Upper lobe of left lung (tissue), 6 donors: Measurements from ENCODE around the gene MARCHF9. TPM values are rescaled to one million over a fixed set of nuclear protein-coding genes. Genes with fewer than 3 reads are reported as not detected.

ENCODE experiments used
- ATAC-seq, 2 donors: fragments of 200-7000 bp; cut with Tn5 transposase; one replicate each; pipeline ENCODE4 v1.9.1; 2022; ENCODE audit warnings: mild to moderate bottlenecking in 2 of 2, moderate library complexity in 2 of 2; ENCODE audit not compliant: low FRiP score in 2 of 2
- DNase-seq, 2 donors: peaks; one replicate each; pipeline ENCODE4 v3.0.0-alpha.2; 2019 to 2020
- H3K27ac ChIP-seq, 4 donors: fragments of 200-600 bp; sonication (generic); one replicate each; pipeline ENCODE4 v1.5.1; 2016 to 2019
- H3K27me3 ChIP-seq, 4 donors: fragments of 200-600 bp; sonication (generic); one replicate each; pipeline ENCODE4 v1.5.1; 2017 to 2019
- H3K36me3 ChIP-seq, 4 donors: fragments of 200-600 bp; sonication (generic); one replicate each; pipeline ENCODE4 v1.5.1; 2016 to 2019
- H3K4me1 ChIP-seq, 4 donors: fragments of 200-600 bp; sonication (generic); one replicate each; pipeline ENCODE4 v1.5.1; 2018 to 2019
- H3K4me3 ChIP-seq, 4 donors: fragments of 200-600 bp; sonication (generic); one replicate each; pipeline ENCODE4 v1.5.1; 2017 to 2019; ENCODE audit warnings: mild to moderate bottlenecking in 2 of 4, moderate library complexity in 1 of 4
- H3K9me3 ChIP-seq, 4 donors: fragments of 200-600 bp; sonication (generic); one replicate each; pipeline ENCODE4 v1.5.1; 2018 to 2019
- EP300 ChIP-seq, 4 donors: sonication (generic); formaldehyde crosslinking; IDR thresholded peaks; one replicate each; pipeline ENCODE4 v1.5.1; 2017; ENCODE audit warnings: antibody characterized with exemption in 4 of 4, control low read depth in 2 of 4
- POLR2A ChIP-seq, 4 donors: fragments of 450-650 bp; IDR thresholded peaks; one replicate each; pipeline ENCODE4 v1.5.1; 2016 to 2017; ENCODE audit warnings: antibody characterized with exemption in 4 of 4, mild to moderate bottlenecking in 2 of 4
- POLR2AphosphoS5 ChIP-seq, 2 donors: sonication (generic); formaldehyde crosslinking; IDR thresholded peaks; one replicate each; pipeline ENCODE4 v1.5.1; 2017; ENCODE audit warnings: antibody characterized with exemption in 2 of 2
- WGBS, 2 donors: methylation state at CpG; one replicate each; pipeline ENCODE4 v1.1.5; 2017 to 2018; 5-methylcytosine and 5-hydroxymethylcytosine counted together
- total RNA-seq, 6 donors: library from RNA; depleted of rRNA in 4 of 6; stranded (reverse); fragments of >200 nt in 4 of 6; gene quantifications; one replicate each; pipeline versions ENCODE4 v1.1.0 to v1.2.1, GENCODE V29; 2016 to 2021
- TF ChIP-seq, protein P1 (sequence below), 6 experiments: fragments of 450-650 bp in 4 of 6; fragments of 200-600 bp in 2 of 6; sonication (generic) in 2 of 6; IDR thresholded peaks; one replicate each; pipeline ENCODE4 v1.5.1; 2016 to 2019; ENCODE audit warnings: antibody characterized with exemption in 6 of 6
- donor health status: DM: no; HTN: no; CAD: no; lungs with moderate emphysema.
- donor health status: DM: no; HTN: yes; CAD: no; lungs with severe emphysema.

MARCHF9 gene
- total RNA-seq, 6 donors from 2014 or later: 15.4 to 36.7 (median 21.3) TPM

DNA sequence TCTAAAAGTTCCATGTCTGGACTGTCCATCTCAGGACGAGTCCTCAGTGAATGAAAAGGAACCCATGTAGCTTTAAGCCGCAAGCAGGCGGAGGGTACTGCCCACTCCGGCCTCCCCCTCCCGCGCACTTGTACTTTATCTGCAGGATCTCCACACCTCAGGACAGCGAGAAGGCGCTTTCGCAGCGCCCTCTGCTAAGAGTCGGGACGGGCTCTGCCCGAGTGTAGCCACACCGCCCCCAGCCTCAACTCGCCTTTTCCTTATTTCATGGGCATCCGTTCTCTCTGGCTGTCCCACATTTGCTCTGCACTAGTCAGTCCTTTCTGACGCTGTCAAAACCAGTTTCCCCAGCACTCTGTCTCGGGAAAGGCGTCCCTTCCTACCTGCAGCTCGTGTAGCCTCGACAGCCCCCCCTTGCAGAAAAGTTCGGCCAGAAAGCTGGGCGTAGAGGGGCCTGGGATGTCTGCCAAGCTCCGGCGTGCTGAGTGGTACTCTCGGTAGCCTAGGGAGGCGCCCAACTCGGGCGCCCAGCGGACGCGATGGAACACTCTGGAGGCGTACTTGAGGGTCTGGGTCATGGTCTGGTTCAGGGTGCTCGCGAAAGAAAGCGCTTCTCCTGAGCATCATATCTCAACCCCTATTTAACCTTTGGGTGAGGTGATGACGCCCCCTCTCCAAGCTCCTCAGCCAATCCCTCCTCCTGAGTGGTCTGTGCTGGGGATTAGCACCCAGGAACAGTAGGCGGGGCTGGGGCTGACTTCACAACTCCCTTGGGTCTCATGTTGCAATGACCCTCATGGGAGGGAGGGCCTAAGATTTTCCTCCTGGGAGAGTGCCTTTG is 11.8 kb downstream of the MARCHF9 start, which contains the start of gene CYP27B1:
TSS of gene CYP27B1 (minus strand) at position 615 of the 841 bp plus-strand sequence. CDS start at position 578, 37 bp downstream.
- Histone ChIP-seq H3K4me1 (peaks cover 35 to 50% (median 38%) of the 10 kb centered on the region in 4 donors), H3K4me3 (peak within 1 kb of the TSS in 3 of 4 donors; percentile 42 to 56 (median 51)), H3K27me3 (peaks cover 0 to 24% (median 19%) of the 10 kb centered on the region in 4 donors), H3K9me3 (no peaks in the 10 kb centered on the region), H3K36me3 (peaks cover 0 to 21% (median 9%) of the 10 kb centered on the region in 4 donors), H3K27ac (no peak within 1 kb of the TSS)
- peak; percentile 80 to 82 for DNase-seq
- TF ChIP-seq EP300 (IDR thresholded peaks at IDR 0.05): no peak
- TF ChIP-seq, protein P1, sequence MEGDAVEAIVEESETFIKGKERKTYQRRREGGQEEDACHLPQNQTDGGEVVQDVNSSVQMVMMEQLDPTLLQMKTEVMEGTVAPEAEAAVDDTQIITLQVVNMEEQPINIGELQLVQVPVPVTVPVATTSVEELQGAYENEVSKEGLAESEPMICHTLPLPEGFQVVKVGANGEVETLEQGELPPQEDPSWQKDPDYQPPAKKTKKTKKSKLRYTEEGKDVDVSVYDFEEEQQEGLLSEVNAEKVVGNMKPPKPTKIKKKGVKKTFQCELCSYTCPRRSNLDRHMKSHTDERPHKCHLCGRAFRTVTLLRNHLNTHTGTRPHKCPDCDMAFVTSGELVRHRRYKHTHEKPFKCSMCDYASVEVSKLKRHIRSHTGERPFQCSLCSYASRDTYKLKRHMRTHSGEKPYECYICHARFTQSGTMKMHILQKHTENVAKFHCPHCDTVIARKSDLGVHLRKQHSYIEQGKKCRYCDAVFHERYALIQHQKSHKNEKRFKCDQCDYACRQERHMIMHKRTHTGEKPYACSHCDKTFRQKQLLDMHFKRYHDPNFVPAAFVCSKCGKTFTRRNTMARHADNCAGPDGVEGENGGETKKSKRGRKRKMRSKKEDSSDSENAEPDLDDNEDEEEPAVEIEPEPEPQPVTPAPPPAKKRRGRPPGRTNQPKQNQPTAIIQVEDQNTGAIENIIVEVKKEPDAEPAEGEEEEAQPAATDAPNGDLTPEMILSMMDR (IDR thresholded peaks at IDR 0.05): no peak
- TF ChIP-seq POLR2AphosphoS5 (IDR thresholded peaks at IDR 0.05): no peak
- peak in 1 of 4 donors; percentile 11 for TF ChIP-seq POLR2A (IDR thresholded peaks at IDR 0.05)
- 7% methylated on average over 30 to 37 of the region's 38 CpGs for WGBS, 2 donors
- peak; percentile 5 to 27 for ATAC-seq

DNA sequence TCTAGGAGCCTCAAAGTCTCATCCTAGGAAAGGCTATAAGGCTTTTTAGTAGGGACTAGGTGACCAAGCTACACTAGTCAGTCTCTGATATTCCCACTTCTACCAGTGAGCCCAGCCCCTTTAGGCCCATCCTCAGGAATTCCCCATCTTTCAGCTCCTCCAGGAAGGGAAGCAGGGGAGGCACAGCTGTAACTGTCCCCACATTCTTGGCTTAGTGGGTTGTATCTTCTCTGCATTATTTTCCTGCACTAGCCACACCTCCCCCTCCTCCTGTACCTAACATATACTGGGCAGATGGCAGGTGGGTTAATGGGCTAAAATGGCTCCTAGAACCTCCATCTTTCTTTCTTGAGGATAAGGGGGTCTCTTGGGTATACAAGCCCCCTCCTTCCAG is 12.4 kb downstream of the MARCHF9 start:
- no peak overlapping the region for H3K27ac ChIP-seq
- H3K9me3 ChIP-seq: no peaks in the 10 kb centered on the region
- H3K4me3 ChIP-seq: no peak overlapping the region
- ATAC-seq (no peak), DNase-seq (no peak)
- TF ChIP-seq EP300 (IDR thresholded peaks at IDR 0.05) (no peak), POLR2AphosphoS5 (IDR thresholded peaks at IDR 0.05) (no peak), POLR2A (IDR thresholded peaks at IDR 0.05) (no peak)
- TF ChIP-seq, protein P1 (IDR thresholded peaks at IDR 0.05): no peak
- peaks cover 0 to 24% (median 19%) of the 10 kb centered on the region in 4 donors for H3K27me3 ChIP-seq
- H3K4me1 ChIP-seq: peaks cover 35 to 51% (median 39%) of the 10 kb centered on the region in 4 donors
- H3K36me3 ChIP-seq: peaks cover 0 to 21% (median 9%) of the 10 kb centered on the region in 4 donors

DNA sequence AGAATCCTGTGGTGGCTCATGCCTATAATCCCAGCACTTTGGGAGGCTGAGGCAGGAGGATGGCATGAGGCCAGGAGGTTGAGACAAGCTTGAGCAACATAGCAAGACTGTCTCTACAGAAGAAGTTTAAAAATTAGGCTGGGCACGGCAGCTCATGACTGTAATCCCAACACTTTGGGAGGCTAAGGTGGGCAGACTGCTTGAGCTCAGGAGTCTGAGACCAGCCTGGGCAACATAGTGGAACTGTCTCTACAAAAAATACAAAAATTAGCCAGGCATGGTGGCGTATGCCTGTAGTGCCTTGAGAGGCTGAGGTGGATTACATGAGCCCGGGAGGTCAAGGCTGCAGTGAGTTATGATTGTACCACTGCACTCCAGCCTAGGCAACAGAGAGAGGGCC is 13.0 kb downstream of the MARCHF9 start:
- TF ChIP-seq, protein P1 (IDR thresholded peaks at IDR 0.05): no peak
- no peak for TF ChIP-seq POLR2AphosphoS5 (IDR thresholded peaks at IDR 0.05)
- TF ChIP-seq POLR2A (IDR thresholded peaks at IDR 0.05): no peak
- no peak for TF ChIP-seq EP300 (IDR thresholded peaks at IDR 0.05)
- DNase-seq (no peak), ATAC-seq (no peak)
- peaks cover 0 to 24% (median 19%) of the 10 kb centered on the region in 4 donors for H3K27me3 ChIP-seq
- 83 to 87% methylated on average over 3 of the region's 3 CpGs for WGBS, 2 donors
- H3K36me3 ChIP-seq: peaks cover 0 to 21% (median 9%) of the 10 kb centered on the region in 4 donors
- H3K27ac ChIP-seq: no peak overlapping the region
- H3K4me3 ChIP-seq: no peak overlapping the region
- H3K4me1 ChIP-seq: peaks cover 36 to 55% (median 39%) of the 10 kb centered on the region in 4 donors
- no peaks in the 10 kb centered on the region for H3K9me3 ChIP-seq

DNA sequence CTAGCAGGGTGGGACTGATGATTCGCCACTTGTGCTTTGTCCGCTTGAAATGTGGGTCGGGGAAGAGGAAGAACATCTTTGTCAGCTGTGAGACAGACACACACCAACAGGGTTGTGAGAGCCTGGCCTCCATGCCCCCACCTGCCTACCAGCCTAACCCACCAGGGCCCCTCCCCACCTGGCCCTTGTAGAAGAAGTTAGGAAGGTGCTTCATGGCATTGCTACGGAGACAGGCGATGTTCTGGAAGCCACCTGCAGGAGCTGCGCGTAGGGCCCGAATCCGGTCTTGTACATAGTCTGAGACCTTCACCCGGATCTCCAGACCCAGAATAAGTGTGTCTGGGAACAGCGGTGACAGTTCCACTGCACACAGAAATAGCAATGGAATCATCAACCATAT is 14.7 kb downstream of the MARCHF9 start:
- WGBS, 2 donors: 97 to 98% methylated on average over 10 to 11 of the region's 11 CpGs
- peaks cover 0 to 21% (median 9%) of the 10 kb centered on the region in 4 donors for H3K36me3 ChIP-seq
- no peak overlapping the region for H3K27ac ChIP-seq
- ATAC-seq: no peak
- no peak for DNase-seq
- H3K27me3 ChIP-seq: peaks cover 0 to 20% (median 13%) of the 10 kb centered on the region in 4 donors
- peaks cover 42 to 59% (median 45%) of the 10 kb centered on the region in 4 donors for H3K4me1 ChIP-seq
- TF ChIP-seq POLR2A (IDR thresholded peaks at IDR 0.05) (no peak), POLR2AphosphoS5 (IDR thresholded peaks at IDR 0.05) (no peak), EP300 (IDR thresholded peaks at IDR 0.05) (no peak)
- TF ChIP-seq, protein P1 (IDR thresholded peaks at IDR 0.05): no peak
- no peak overlapping the region for H3K4me3 ChIP-seq
- H3K9me3 ChIP-seq: no peaks in the 10 kb centered on the region
